Uterus (tissue), 2 donors: Measurements from ENCODE around the gene HAPLN2.

Experiments used
- POLR2A ChIP-seq, 2 donors: fragments of 450-650 bp; IDR thresholded peaks; one replicate each; pipeline ENCODE4 v1.6.1; 2016; ENCODE audit warnings: antibody characterized with exemption in 2 of 2, mild to moderate bottlenecking in 1 of 2, moderate library complexity in 1 of 2
- TF ChIP-seq, protein P1 (sequence below), 4 experiments: fragments of 200-600 bp in 2 of 4; fragments of 450-650 bp in 2 of 4; sonication (generic) in 2 of 4; IDR thresholded peaks; one replicate each; pipeline ENCODE4 v1.5.1; 2016 to 2019; ENCODE audit warnings: antibody characterized with exemption in 4 of 4, mild to moderate bottlenecking in 2 of 4, moderate library complexity in 1 of 4

DNA sequence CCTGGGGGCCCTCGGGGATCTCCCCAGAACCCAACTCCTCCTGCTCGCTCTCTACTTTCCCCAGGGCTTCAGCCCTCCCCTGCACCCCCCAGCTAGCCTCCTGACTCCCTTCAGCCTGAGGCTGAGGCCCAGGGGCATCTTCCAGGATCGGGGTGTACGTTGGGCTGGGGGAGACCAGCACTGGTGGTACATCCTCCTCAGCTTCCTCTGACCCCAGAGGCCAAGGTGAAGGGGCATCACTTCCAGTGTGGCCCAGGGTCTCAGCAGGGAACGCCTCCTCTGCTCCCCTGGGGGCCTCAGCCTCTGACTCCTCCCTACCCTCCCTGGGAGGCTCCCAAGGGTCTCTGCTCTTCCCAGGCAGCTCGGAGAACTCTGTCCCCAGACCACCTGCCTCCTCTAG is 51.1 kb downstream of the HAPLN2 start:
- TF ChIP-seq, protein P1, sequence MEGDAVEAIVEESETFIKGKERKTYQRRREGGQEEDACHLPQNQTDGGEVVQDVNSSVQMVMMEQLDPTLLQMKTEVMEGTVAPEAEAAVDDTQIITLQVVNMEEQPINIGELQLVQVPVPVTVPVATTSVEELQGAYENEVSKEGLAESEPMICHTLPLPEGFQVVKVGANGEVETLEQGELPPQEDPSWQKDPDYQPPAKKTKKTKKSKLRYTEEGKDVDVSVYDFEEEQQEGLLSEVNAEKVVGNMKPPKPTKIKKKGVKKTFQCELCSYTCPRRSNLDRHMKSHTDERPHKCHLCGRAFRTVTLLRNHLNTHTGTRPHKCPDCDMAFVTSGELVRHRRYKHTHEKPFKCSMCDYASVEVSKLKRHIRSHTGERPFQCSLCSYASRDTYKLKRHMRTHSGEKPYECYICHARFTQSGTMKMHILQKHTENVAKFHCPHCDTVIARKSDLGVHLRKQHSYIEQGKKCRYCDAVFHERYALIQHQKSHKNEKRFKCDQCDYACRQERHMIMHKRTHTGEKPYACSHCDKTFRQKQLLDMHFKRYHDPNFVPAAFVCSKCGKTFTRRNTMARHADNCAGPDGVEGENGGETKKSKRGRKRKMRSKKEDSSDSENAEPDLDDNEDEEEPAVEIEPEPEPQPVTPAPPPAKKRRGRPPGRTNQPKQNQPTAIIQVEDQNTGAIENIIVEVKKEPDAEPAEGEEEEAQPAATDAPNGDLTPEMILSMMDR (IDR thresholded peaks at IDR 0.05), result no peak
- no peak for TF ChIP-seq POLR2A (IDR thresholded peaks at IDR 0.05)
